Prostate gland (tissue), 2 donors: Measurements from ENCODE around the gene MED29. TPM values are rescaled to one million over a fixed set of nuclear protein-coding genes. Genes with fewer than 3 reads are reported as not detected.

ENCODE experiments used
- DNase-seq: peaks from one replicate; pipeline ENCODE4 v3.0.0-alpha.2; 2019; ENCODE audit warnings: low spot score
- H3K27ac ChIP-seq, 2 donors: fragments of 200-600 bp; sonication (generic); 2 replicates each; pipeline ENCODE4 v1.5.1; 2017 to 2019
- H3K27me3 ChIP-seq: fragments of 200-600 bp; sonication (generic); replicated peaks from 2 replicates; pipeline ENCODE4 v1.5.1; 2019; ENCODE audit not compliant: insufficient read depth
- H3K36me3 ChIP-seq, 2 donors: fragments of 200-600 bp; sonication (generic); 1 replicate in 1 of 2; 2 replicates in 1 of 2; pipeline versions ENCODE4 v1.5.1 to v1.8.1; 2017 to 2019
- H3K4me1 ChIP-seq: fragments of 200-600 bp; sonication (generic); replicated peaks from 2 replicates; pipeline ENCODE4 v1.5.1; 2019
- H3K4me3 ChIP-seq, 2 donors: fragments of 200-600 bp; sonication (generic); 2 replicates each; pipeline ENCODE4 v1.5.1; 2017 to 2019
- H3K9me3 ChIP-seq: fragments of 200-600 bp; sonication (generic); 2 replicates; pipeline ENCODE4 v1.5.1; 2017
- POLR2A ChIP-seq: fragments of 450-650 bp; IDR thresholded peaks from one replicate; pipeline ENCODE4 v1.6.1; 2016; ENCODE audit warnings: antibody characterized with exemption, mild to moderate bottlenecking
- POLR2AphosphoS5 ChIP-seq: sonication (generic); formaldehyde crosslinking; IDR thresholded peaks from one replicate; pipeline ENCODE4 v1.6.1; 2017; ENCODE audit warnings: antibody characterized with exemption
- WGBS: methylation state at CpG from one replicate; pipeline ENCODE4 v1.1.5; 2018; 5-methylcytosine and 5-hydroxymethylcytosine counted together
- intact Hi-C: fragments of 100-400 bp; cut with DNase I; formaldehyde crosslinking; loops from one replicate; pipeline ENCODE4 v1.14.2; 2022
- total RNA-seq, 2 donors: library from RNA; depleted of rRNA; stranded (reverse); fragments of >200 nt; gene quantifications; one replicate each; pipeline ENCODE4 v1.1.0, GENCODE V29; 2016
- TF ChIP-seq, protein P1 (sequence below), 4 experiments: fragments of 200-600 bp in 2 of 4; fragments of 450-650 bp in 2 of 4; sonication (generic) in 2 of 4; IDR thresholded peaks; 1 replicate in 3 of 4; 2 replicates in 1 of 4; pipeline ENCODE4 v1.5.1; 2016 to 2019; ENCODE audit warnings: antibody characterized with exemption in 4 of 4, mild to moderate bottlenecking in 2 of 4, moderate library complexity in 2 of 4

Gene MED29
- total RNA-seq, 2 donors from 2014 or later = 50.2 to 56.4 TPM

DNA sequence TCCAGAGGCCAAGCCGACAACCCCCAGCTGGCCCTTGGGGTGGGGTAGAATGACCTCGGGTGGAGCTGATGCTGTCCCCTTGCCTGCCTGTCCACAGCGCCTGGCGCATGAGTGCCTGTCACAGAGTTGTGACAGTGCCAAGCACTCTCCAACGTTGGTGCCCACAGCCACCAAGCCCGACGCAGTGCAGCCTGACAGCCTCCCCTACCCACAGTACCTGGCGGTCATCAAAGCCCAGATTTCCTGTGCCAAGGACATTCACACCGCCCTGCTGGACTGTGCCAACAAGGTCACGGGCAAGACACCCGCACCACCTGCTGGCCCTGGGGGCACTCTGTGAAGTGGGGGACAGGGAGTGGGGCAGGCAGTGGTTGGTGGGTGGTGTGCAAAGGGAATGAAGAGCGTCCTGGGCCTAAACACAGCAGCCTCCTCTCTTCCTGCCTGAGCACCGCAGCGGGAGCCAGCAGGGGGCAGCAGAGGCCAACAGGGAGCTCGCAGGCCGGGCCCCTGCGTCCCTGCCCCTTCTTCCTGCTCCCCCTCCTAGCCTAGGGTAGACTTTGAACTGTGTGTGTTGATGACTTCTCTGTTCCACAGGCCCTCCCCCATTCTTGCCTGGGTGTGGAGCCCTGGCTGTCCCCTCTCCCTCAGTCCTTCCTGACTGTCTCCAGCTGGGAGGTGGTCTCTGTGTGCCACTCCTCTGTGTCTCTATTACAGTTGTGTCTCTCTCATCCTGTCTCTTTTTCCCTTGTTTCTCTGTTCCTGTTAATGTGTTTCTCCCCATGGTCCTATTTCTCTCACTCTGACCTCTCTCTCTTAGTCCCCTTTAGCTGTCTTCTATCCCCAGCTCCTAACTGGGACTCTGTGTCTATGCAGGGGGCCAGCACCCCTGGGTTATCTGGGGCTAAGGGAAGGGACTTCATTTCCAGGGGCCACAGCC is 6.5 kb downstream of the MED29 start:
- H3K27me3 ChIP-seq = no peaks in the 10 kb centered on the region
- TF ChIP-seq POLR2AphosphoS5 = peak; percentile 84
- TF ChIP-seq POLR2A = no peak
- TF ChIP-seq, protein P1, sequence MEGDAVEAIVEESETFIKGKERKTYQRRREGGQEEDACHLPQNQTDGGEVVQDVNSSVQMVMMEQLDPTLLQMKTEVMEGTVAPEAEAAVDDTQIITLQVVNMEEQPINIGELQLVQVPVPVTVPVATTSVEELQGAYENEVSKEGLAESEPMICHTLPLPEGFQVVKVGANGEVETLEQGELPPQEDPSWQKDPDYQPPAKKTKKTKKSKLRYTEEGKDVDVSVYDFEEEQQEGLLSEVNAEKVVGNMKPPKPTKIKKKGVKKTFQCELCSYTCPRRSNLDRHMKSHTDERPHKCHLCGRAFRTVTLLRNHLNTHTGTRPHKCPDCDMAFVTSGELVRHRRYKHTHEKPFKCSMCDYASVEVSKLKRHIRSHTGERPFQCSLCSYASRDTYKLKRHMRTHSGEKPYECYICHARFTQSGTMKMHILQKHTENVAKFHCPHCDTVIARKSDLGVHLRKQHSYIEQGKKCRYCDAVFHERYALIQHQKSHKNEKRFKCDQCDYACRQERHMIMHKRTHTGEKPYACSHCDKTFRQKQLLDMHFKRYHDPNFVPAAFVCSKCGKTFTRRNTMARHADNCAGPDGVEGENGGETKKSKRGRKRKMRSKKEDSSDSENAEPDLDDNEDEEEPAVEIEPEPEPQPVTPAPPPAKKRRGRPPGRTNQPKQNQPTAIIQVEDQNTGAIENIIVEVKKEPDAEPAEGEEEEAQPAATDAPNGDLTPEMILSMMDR (IDR thresholded peaks at IDR 0.05) = peak; percentile 84 to 99 (median 99)
- peaks cover 5% of the 10 kb centered on the region for H3K4me1 ChIP-seq
- no peaks in the 10 kb centered on the region for H3K9me3 ChIP-seq
- H3K27ac ChIP-seq = peak overlapping the region; percentile 67 to 83
- peaks cover 0 to 7% of the 10 kb centered on the region in 2 donors for H3K36me3 ChIP-seq
- 32% methylated on average over 17 of the region's 17 CpGs for WGBS
- intact Hi-C loops = loop anchor here (1.0 to 5.0 kb wide), 2 partner anchors 14 to 135 kb away; partner anchors contain the start of gene EID2B
- no peak overlapping the region for H3K4me3 ChIP-seq
- DNase-seq = peak; percentile 85

DNA sequence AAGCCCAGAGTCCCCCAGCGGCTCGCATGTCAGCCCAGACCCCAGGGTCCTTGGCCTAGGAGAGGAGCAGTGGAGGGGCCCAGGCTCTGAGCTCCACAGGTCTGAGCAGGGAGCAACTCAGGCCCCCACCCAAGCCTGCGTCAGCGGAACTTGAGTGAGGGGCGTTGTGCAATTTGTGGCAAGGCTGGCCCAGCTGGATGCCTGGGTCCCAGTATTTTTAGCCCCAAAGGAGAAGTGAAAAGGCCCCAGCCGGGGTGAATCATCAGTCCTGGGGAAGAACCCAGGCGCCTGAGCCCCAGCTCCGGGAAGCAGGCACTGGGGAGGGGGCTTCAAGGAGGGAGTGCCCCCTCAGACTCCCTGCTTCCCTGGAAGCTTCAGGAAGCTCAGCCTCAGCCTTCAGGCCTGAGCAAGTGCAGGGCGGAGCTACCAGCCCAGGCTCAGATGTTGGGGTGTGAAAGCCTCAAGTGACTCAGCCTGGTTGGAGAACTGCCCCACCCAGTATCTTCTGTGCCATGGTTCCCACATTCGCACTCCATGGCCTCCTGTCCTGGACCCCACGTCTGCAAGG is 7.2 kb downstream of the MED29 start:
- TF ChIP-seq POLR2A (peak; percentile 15), POLR2AphosphoS5 (peak; percentile 19)
- TF ChIP-seq, protein P1 (IDR thresholded peaks at IDR 0.05) = no peak
- Histone ChIP-seq H3K4me1 (peaks cover 5% of the 10 kb centered on the region), H3K36me3 (peaks cover 0 to 7% of the 10 kb centered on the region in 2 donors), H3K9me3 (no peaks in the 10 kb centered on the region), H3K27ac (peak overlapping the region; percentile 67 to 83), H3K4me3 (no peak overlapping the region), H3K27me3 (no peaks in the 10 kb centered on the region)
- no peak for DNase-seq
- WGBS = 68% methylated on average over 11 of the region's 11 CpGs
- intact Hi-C loops = loop anchor here (1.0 to 5.0 kb wide), 2 partner anchors 13 to 134 kb away; partner anchors contain the start of gene EID2B

DNA sequence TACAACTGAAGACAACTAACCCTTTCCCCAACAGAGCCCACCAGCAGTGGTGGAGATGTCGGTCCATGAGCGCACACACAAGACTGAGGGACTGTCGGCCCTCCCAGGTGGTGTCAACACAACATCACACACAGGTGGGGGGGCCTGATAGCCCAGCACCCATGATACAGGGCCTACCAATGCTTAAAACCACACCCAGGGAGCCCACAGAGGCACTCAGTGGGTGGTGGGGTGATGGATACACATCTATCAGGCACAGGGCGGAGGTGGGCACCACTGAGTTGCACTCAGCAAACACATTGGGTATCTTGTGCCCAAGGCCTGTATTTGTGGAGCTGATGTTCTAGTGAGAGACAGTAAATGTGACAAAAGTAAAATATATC is 8.5 kb downstream of the MED29 start:
- peak overlapping the region; percentile 9 to 31 for H3K27ac ChIP-seq
- no peak for TF ChIP-seq POLR2A
- no peak for TF ChIP-seq POLR2AphosphoS5
- TF ChIP-seq, protein P1 (IDR thresholded peaks at IDR 0.05) = no peak
- no peaks in the 10 kb centered on the region for H3K36me3 ChIP-seq
- no peaks in the 10 kb centered on the region for H3K27me3 ChIP-seq
- intact Hi-C loops = loop anchor here (5.0 kb wide), 1 partner anchor 133 kb away; the partner anchor contains the start of gene EID2B
- H3K9me3 ChIP-seq = no peaks in the 10 kb centered on the region
- DNase-seq = no peak
- H3K4me1 ChIP-seq = peaks cover 11% of the 10 kb centered on the region
- 94% methylated on average over 4 of the region's 4 CpGs for WGBS
- H3K4me3 ChIP-seq = no peak overlapping the region

DNA sequence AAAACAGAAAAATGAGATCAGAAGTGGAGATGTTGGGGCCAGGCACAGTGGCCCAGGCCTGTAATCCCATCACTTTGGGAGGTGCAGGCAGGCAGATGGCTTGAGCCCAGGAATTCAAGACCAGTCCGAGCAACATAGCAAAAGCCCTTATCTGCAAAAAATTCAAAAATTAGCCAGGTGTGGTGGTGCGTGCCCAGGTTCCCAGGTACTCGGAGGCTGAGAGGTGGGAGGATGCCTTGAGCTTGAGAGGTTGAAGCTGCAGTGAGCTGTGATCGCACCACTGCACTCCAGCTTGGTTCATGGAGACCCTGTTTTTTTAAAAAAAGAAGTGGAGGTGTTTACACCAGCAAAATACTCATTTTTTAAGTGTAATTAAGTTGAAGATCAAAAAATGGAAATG is 8.9 kb downstream of the MED29 start:
- Histone ChIP-seq H3K27me3 (no peaks in the 10 kb centered on the region), H3K4me3 (no peak overlapping the region), H3K27ac (peak overlapping the region; percentile 9 to 31), H3K9me3 (no peaks in the 10 kb centered on the region), H3K4me1 (peaks cover 13% of the 10 kb centered on the region), H3K36me3 (no peaks in the 10 kb centered on the region)
- TF ChIP-seq POLR2A (no peak), POLR2AphosphoS5 (no peak)
- TF ChIP-seq, protein P1 (IDR thresholded peaks at IDR 0.05) = no peak
- 72% methylated on average over 4 of the region's 4 CpGs for WGBS
- no peak for DNase-seq
- intact Hi-C loops = no loop called here
